ENCODE data around the gene MAPRE2.

Gene MAPRE2

DNA sequence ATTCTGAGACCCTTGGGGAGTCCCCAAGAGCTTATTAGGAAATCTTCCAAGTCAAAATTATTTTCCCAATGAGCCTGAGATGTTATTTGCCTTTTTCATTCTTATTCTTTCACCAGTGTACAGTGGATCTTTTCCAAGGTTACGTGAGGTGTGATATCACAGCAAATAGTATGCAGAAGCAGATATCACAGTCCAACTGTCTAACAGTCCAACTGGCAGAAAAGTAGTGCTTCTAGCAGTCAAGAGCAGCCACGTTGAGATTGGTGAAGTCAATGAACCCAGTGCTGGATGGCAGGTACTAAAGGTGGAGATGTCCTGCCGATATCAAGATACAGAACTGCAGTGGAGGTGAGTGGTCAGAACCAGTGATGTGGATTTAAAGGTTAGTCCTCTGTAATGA is 120.7 kb downstream of the MAPRE2 start:
- Histone ChIP-seq H3K79me1 (ENCODE audit: low read length) (no peaks in the 10 kb centered on the region), H3K79me2 (ENCODE audit: control insufficient read depth, insufficient read depth, low read length, poor library complexity) (no peaks in the 10 kb centered on the region), H2BK12ac (ENCODE audit: low read length) (no peak overlapping the region), H3K23ac (ENCODE audit: low read length) (no peak overlapping the region), H3K27ac (ENCODE audit: low read depth, low read length) (no peak overlapping the region), H2AFZ (ENCODE audit: insufficient read depth, low read length, poor library complexity) (no peak overlapping the region), H4K12ac (ENCODE audit: low read depth, low read length) (no peak overlapping the region), H3K4me3 (ENCODE audit: low read depth, low read length) (no peak overlapping the region), H3K4me2 (ENCODE audit: low read length) (no peak overlapping the region), H3K9ac (ENCODE audit: low read length) (no peak overlapping the region), H3K18ac (ENCODE audit: low read length) (no peak overlapping the region), H2BK5ac (ENCODE audit: low read depth, low read length, poor library complexity) (no peak overlapping the region), H2AK5ac (ENCODE audit: low read length) (no peak overlapping the region), H2BK120ac (ENCODE audit: insufficient read depth, low read length, poor library complexity) (no peak overlapping the region), H3K27me3 (ENCODE audit: insufficient read depth, low read length) (no peaks in the 10 kb centered on the region), H3K4me1 (ENCODE audit: control insufficient read depth in 1 of 2, insufficient read depth in 2 of 2, low read length in 2 of 2) (no peaks in the 10 kb centered on the region), H3K9me3 (ENCODE audit: insufficient read depth, low read depth, low read length) (no peaks in the 10 kb centered on the region), H3K4ac (ENCODE audit: low read depth, low read length) (no peak overlapping the region), H3K36me3 (ENCODE audit: control insufficient read depth in 1 of 2, insufficient read depth in 2 of 2, low read length in 2 of 2) (no peaks in the 10 kb centered on the region), H4K91ac (ENCODE audit: low read depth, low read length) (no peak overlapping the region), H3K14ac (ENCODE audit: low read length) (no peak overlapping the region), H4K8ac (ENCODE audit: low read depth, low read length) (no peak overlapping the region)
- DNase-seq: no peak
- WGBS (ENCODE audit: extremely low coverage, insufficient coverage, insufficient read length): no CpG with 5 or more reads among the region's 3 CpGs

DNA sequence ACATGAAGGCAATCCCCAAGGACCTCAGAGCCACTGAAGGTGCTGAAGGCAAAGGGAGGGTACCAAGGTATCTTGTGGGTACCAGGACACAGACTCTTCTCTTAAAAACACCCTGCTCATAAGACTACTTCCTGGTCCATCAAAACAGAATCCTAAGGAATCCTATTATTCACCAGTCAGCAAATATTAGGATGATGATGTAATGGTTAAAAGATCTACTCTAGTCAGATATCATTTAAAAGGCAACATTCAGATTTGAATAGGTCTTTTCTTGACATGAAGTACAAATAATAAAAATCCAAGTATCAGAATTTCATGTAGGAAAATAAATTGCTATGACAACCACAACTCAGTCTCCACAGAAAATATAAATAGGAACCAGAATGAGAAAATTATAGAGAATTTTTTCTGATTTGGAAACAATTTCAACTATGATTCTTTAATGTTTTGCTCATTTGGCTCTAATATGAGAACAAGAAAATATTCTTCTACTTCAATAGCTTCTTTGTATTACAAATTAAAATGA is 121.9 kb downstream of the MAPRE2 start:
- Histone ChIP-seq H3K36me3 (ENCODE audit: control insufficient read depth in 1 of 2, insufficient read depth in 2 of 2, low read length in 2 of 2) (no peaks in the 10 kb centered on the region), H2BK5ac (ENCODE audit: low read depth, low read length, poor library complexity) (no peak overlapping the region), H3K4me3 (ENCODE audit: low read depth, low read length) (no peak overlapping the region), H3K4ac (ENCODE audit: low read depth, low read length) (no peak overlapping the region), H4K12ac (ENCODE audit: low read depth, low read length) (no peak overlapping the region), H2BK12ac (ENCODE audit: low read length) (no peak overlapping the region), H4K8ac (ENCODE audit: low read depth, low read length) (no peak overlapping the region), H3K18ac (ENCODE audit: low read length) (no peak overlapping the region), H2BK120ac (ENCODE audit: insufficient read depth, low read length, poor library complexity) (no peak overlapping the region), H2AK5ac (ENCODE audit: low read length) (no peak overlapping the region), H3K27me3 (ENCODE audit: insufficient read depth, low read length) (no peaks in the 10 kb centered on the region), H3K9me3 (ENCODE audit: insufficient read depth, low read depth, low read length) (no peaks in the 10 kb centered on the region), H3K79me1 (ENCODE audit: low read length) (no peaks in the 10 kb centered on the region), H3K9ac (ENCODE audit: low read length) (no peak overlapping the region), H3K79me2 (ENCODE audit: control insufficient read depth, insufficient read depth, low read length, poor library complexity) (no peaks in the 10 kb centered on the region), H3K23ac (ENCODE audit: low read length) (no peak overlapping the region), H3K4me2 (ENCODE audit: low read length) (no peak overlapping the region), H3K14ac (ENCODE audit: low read length) (no peak overlapping the region), H4K91ac (ENCODE audit: low read depth, low read length) (no peak overlapping the region), H2AFZ (ENCODE audit: insufficient read depth, low read length, poor library complexity) (no peak overlapping the region), H3K27ac (ENCODE audit: low read depth, low read length) (no peak overlapping the region), H3K4me1 (ENCODE audit: control insufficient read depth in 1 of 2, insufficient read depth in 2 of 2, low read length in 2 of 2) (no peaks in the 10 kb centered on the region)
- no peak for DNase-seq

DNA sequence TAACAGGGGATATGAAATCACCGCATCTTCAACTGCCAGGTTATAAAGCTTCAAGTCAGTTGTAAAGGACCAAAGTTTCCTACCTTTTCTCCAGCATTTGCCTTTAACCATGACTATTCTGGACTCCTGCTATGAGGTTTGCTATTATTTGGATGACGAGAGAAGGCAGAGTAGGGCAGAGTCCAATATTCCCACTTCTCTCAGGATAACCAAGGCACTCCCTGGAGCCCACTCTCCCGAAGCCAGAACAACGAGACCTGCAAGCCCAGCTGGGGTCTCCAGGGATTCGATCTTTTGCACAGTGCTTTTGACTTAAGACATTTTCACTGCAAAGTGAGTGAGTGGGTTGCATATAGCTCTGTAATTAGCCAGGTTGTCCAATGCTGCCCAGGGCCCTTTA is 122.5 kb downstream of the MAPRE2 start:
- Histone ChIP-seq H2BK120ac (ENCODE audit: insufficient read depth, low read length, poor library complexity) (no peak overlapping the region), H3K18ac (ENCODE audit: low read length) (no peak overlapping the region), H2BK12ac (ENCODE audit: low read length) (no peak overlapping the region), H3K79me2 (ENCODE audit: control insufficient read depth, insufficient read depth, low read length, poor library complexity) (no peaks in the 10 kb centered on the region), H3K4me1 (ENCODE audit: control insufficient read depth in 1 of 2, insufficient read depth in 2 of 2, low read length in 2 of 2) (no peaks in the 10 kb centered on the region), H3K23ac (ENCODE audit: low read length) (no peak overlapping the region), H3K79me1 (ENCODE audit: low read length) (no peaks in the 10 kb centered on the region), H3K36me3 (ENCODE audit: control insufficient read depth in 1 of 2, insufficient read depth in 2 of 2, low read length in 2 of 2) (no peaks in the 10 kb centered on the region), H3K4ac (ENCODE audit: low read depth, low read length) (no peak overlapping the region), H3K9ac (ENCODE audit: low read length) (no peak overlapping the region), H4K12ac (ENCODE audit: low read depth, low read length) (no peak overlapping the region), H3K14ac (ENCODE audit: low read length) (no peak overlapping the region), H4K91ac (ENCODE audit: low read depth, low read length) (no peak overlapping the region), H3K9me3 (ENCODE audit: insufficient read depth, low read depth, low read length) (no peaks in the 10 kb centered on the region), H2BK5ac (ENCODE audit: low read depth, low read length, poor library complexity) (no peak overlapping the region), H3K4me2 (ENCODE audit: low read length) (no peak overlapping the region), H3K27ac (ENCODE audit: low read depth, low read length) (no peak overlapping the region), H3K27me3 (ENCODE audit: insufficient read depth, low read length) (no peaks in the 10 kb centered on the region), H4K8ac (ENCODE audit: low read depth, low read length) (no peak overlapping the region), H2AK5ac (ENCODE audit: low read length) (no peak overlapping the region), H2AFZ (ENCODE audit: insufficient read depth, low read length, poor library complexity) (no peak overlapping the region), H3K4me3 (ENCODE audit: low read depth, low read length) (no peak overlapping the region)
- WGBS (ENCODE audit: extremely low coverage, insufficient coverage, insufficient read length): no CpG with 5 or more reads among the region's 5 CpGs
- no peak for DNase-seq

DNA sequence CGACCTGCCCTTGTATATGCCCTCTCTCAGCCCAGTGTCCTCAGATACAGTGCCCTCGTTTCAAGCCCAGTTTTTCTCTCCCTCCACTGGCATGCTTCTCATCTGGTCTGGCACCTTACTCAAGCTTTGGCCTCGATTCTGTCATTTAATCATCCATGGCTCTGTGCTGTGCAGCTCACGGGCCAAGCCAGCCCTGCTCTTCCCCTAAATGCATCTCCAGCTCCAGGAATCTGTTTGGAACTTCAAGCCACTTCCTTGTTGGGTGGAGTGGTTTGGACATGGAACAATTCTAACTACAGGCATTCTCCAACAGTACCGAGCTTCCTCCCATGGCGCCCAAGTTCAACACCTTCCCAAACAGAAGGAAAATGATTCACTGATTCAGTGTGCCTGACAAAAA is 122.9 kb downstream of the MAPRE2 start:
- Histone ChIP-seq H3K36me3 (ENCODE audit: control insufficient read depth in 1 of 2, insufficient read depth in 2 of 2, low read length in 2 of 2) (no peaks in the 10 kb centered on the region), H3K79me2 (ENCODE audit: control insufficient read depth, insufficient read depth, low read length, poor library complexity) (no peaks in the 10 kb centered on the region), H3K9ac (ENCODE audit: low read length) (no peak overlapping the region), H4K12ac (ENCODE audit: low read depth, low read length) (no peak overlapping the region), H3K23ac (ENCODE audit: low read length) (no peak overlapping the region), H3K79me1 (ENCODE audit: low read length) (no peaks in the 10 kb centered on the region), H3K9me3 (ENCODE audit: insufficient read depth, low read depth, low read length) (no peaks in the 10 kb centered on the region), H2BK120ac (ENCODE audit: insufficient read depth, low read length, poor library complexity) (no peak overlapping the region), H3K4ac (ENCODE audit: low read depth, low read length) (no peak overlapping the region), H3K4me1 (ENCODE audit: control insufficient read depth in 1 of 2, insufficient read depth in 2 of 2, low read length in 2 of 2) (no peaks in the 10 kb centered on the region), H3K18ac (ENCODE audit: low read length) (no peak overlapping the region), H3K27ac (ENCODE audit: low read depth, low read length) (no peak overlapping the region), H2BK5ac (ENCODE audit: low read depth, low read length, poor library complexity) (no peak overlapping the region), H3K4me2 (ENCODE audit: low read length) (no peak overlapping the region), H4K91ac (ENCODE audit: low read depth, low read length) (no peak overlapping the region), H4K8ac (ENCODE audit: low read depth, low read length) (no peak overlapping the region), H2BK12ac (ENCODE audit: low read length) (no peak overlapping the region), H2AFZ (ENCODE audit: insufficient read depth, low read length, poor library complexity) (no peak overlapping the region), H2AK5ac (ENCODE audit: low read length) (peak overlapping the region; percentile 16), H3K14ac (ENCODE audit: low read length) (no peak overlapping the region), H3K4me3 (ENCODE audit: low read depth, low read length) (no peak overlapping the region), H3K27me3 (ENCODE audit: insufficient read depth, low read length) (no peaks in the 10 kb centered on the region)
- no peak for DNase-seq
- WGBS (ENCODE audit: extremely low coverage, insufficient coverage, insufficient read length): no CpG with 5 or more reads among the region's 6 CpGs
